Type B pancreatic cell (in vitro differentiated cells): ENCODE measurements around the gene ZNF107. TPM values are rescaled to one million over a fixed set of nuclear protein-coding genes. Genes with fewer than 3 reads are reported as not detected.

Experiments used
- DNase-seq: peaks from one replicate; pipeline ENCODE4 v3.0.0; 2021; ENCODE audit warnings: mixed read lengths; ENCODE audit not compliant: unreplicated experiment; ENCODE audit errors: extremely low spot score
- H3K27ac Mint-ChIP-seq: 2 replicates; pipeline ENCODE4 v1.8.0; 2021; ENCODE audit warnings: mild to moderate bottlenecking, mixed read lengths
- H3K27me3 Mint-ChIP-seq: 2 replicates; pipeline ENCODE4 v1.8.0; 2021; ENCODE audit warnings: mixed read lengths
- H3K36me3 Mint-ChIP-seq: 2 replicates; pipeline ENCODE4 v1.8.0; 2021; ENCODE audit warnings: mixed read lengths
- H3K4me1 Mint-ChIP-seq: one replicate; pipeline ENCODE4 v1.8.0; 2021; ENCODE audit warnings: mixed read lengths; ENCODE audit not compliant: unreplicated experiment
- H3K4me3 Mint-ChIP-seq: 2 replicates; pipeline ENCODE4 v1.8.0; 2021; ENCODE audit warnings: mild to moderate bottlenecking, mixed read lengths
- H3K9me3 Mint-ChIP-seq: 2 replicates; pipeline ENCODE4 v1.8.0; 2021; ENCODE audit warnings: mixed read lengths
- CTCF ChIP-seq: fragments of 200-600 bp; sonication (generic); conservative IDR thresholded peaks from 2 replicates; pipeline ENCODE4 v1.5.0; 2021; ENCODE audit warnings: antibody characterized with exemption, mild to moderate bottlenecking
- total RNA-seq: library from RNA; stranded (reverse); gene quantifications from 2 replicates; pipeline ENCODE4 v1.2.1, GENCODE V29; 2021; ENCODE audit warnings: low replicate concordance

The ZNF107 gene
- total RNA-seq, 1 donor from 2014 or later: 11.8 TPM

GRCh38 chr7:64685091-64685490 is 19.2 kb downstream of the ZNF107 start:
- Mint-ChIP-seq H3K4me1 (peaks cover 10% of the 10 kb centered on the region), H3K27ac (no peak overlapping the region), H3K36me3 (peaks cover 17% of the 10 kb centered on the region), H3K9me3 (peaks cover 28% of the 10 kb centered on the region), H3K4me3 (no peak overlapping the region), H3K27me3 (no peaks in the 10 kb centered on the region)
- no peak for TF ChIP-seq CTCF
- no peak for DNase-seq

GRCh38 chr7:64685741-64686140 is 19.8 kb downstream of the ZNF107 start:
- H3K4me3 Mint-ChIP-seq: peak overlapping the region; percentile 51
- no peaks in the 10 kb centered on the region for H3K27me3 Mint-ChIP-seq
- H3K36me3 Mint-ChIP-seq: peaks cover 12% of the 10 kb centered on the region
- H3K9me3 Mint-ChIP-seq: peaks cover 28% of the 10 kb centered on the region
- peaks cover 10% of the 10 kb centered on the region for H3K4me1 Mint-ChIP-seq
- DNase-seq: no peak
- TF ChIP-seq CTCF: no peak
- H3K27ac Mint-ChIP-seq: peak overlapping the region; percentile 85

- no peak for TF ChIP-seq CTCF
- no peaks in the 10 kb centered on the region for H3K27me3 Mint-ChIP-seq
- peak overlapping the region; percentile 85 for H3K27ac Mint-ChIP-seq
- peak overlapping the region; percentile 9 for H3K4me3 Mint-ChIP-seq
- DNase-seq: no peak
- peaks cover 10% of the 10 kb centered on the region for H3K4me1 Mint-ChIP-seq
- H3K36me3 Mint-ChIP-seq: peaks cover 17% of the 10 kb centered on the region
- peaks cover 28% of the 10 kb centered on the region for H3K9me3 Mint-ChIP-seq
These were observed 20.7 kb downstream of the ZNF107 start for GRCh38 chr7:64686493-64687184.

GRCh38 chr7:64687249-64687648 is 21.3 kb downstream of the ZNF107 start:
- no peak overlapping the region for H3K27ac Mint-ChIP-seq
- TF ChIP-seq CTCF: no peak
- H3K4me1 Mint-ChIP-seq: peaks cover 10% of the 10 kb centered on the region
- H3K36me3 Mint-ChIP-seq: peaks cover 24% of the 10 kb centered on the region
- H3K9me3 Mint-ChIP-seq: peaks cover 28% of the 10 kb centered on the region
- no peak for DNase-seq
- no peak overlapping the region for H3K4me3 Mint-ChIP-seq
- no peaks in the 10 kb centered on the region for H3K27me3 Mint-ChIP-seq

- H3K4me1 Mint-ChIP-seq: peaks cover 10% of the 10 kb centered on the region
- peaks cover 29% of the 10 kb centered on the region for H3K36me3 Mint-ChIP-seq
These were observed 23.1 kb downstream of the ZNF107 start for GRCh38 chr7:64688988-64689387.

More at GRCh38 chr7:64688988-64689387, 23.1 kb downstream of the ZNF107 start:
- Mint-ChIP-seq H3K27ac (no peak overlapping the region), H3K9me3 (peaks cover 28% of the 10 kb centered on the region), H3K27me3 (no peaks in the 10 kb centered on the region), H3K4me3 (no peak overlapping the region)
- no peak for DNase-seq
- TF ChIP-seq CTCF: no peak
